ENCODE results near the gene GPR152.
"Not testable (repeated sequence)": the region's sequence is repeated elsewhere in the genome, so short reads cannot be mapped to it uniquely, and the experiment has no call there.

The GPR152 gene

GRCh38 chr11:67489203-67489884 is 36.8 kb upstream of the GPR152 start:
- no peak for DNase-seq (ENCODE audit: low read depth)

- DNase-seq (ENCODE audit: low read depth): no peak
These were observed 34.1 kb upstream of the GPR152 start for GRCh38 chr11:67486481-67487195.

- not testable (repeated sequence) for DNase-seq (ENCODE audit: low read depth)
These were observed 33.4 kb upstream of the GPR152 start for GRCh38 chr11:67485873-67486361.

GRCh38 chr11:67484847-67485311 is 32.4 kb upstream of the GPR152 start:
- DNase-seq (ENCODE audit: low read depth): no peak

GRCh38 chr11:67483831-67484665 is 31.5 kb upstream of the GPR152 start:
- no peak for DNase-seq (ENCODE audit: low read depth)

GRCh38 chr11:67482827-67483798 is 30.6 kb upstream of the GPR152 start, which contains the start of gene AIP:
TSS of gene AIP (plus strand) at chr11:67483026. CDS start at chr11:67483159, 133 bp downstream.
- DNase-seq (ENCODE audit: low read depth): peak; percentile 98

GRCh38 chr11:67482275-67482826 is 29.8 kb upstream of the GPR152 start:
- no peak for DNase-seq (ENCODE audit: low read depth)

DNA sequence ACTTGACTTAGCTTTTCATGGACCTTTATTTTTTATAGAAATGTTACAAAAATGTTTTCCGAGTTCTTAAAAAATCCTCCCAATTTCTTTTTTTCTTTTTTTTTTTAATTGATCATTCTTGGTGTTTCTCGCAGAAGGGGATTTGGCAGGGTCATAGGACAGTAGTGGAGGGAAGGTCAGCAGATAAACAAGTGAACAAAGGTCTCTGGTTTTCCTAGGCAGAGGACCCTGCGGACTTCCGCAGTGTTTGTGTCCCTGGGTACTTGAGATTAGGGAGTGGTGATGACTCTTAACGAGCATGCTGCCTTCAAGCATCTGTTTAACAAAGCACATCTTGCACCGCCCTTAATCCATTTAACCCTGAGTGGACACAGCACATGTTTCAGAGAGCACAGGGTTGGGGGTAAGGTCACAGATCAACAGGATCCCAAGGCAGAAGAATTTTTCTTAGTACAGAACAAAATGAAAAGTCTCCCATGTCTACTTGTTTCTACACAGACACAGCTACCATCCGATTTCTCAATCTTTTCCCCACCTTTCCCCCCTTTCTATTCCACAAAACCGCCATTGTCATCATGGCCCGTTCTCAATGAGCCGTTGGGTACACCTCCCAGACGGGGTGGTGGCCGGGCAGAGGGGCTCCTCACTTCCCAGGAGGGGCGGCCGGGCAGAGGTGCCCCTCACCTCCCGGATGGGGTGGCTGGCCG is 25.0 kb upstream of the GPR152 start:
- DNase-seq (ENCODE audit: low read depth): not testable (repeated sequence)

GRCh38 chr11:67476692-67477091 is 24.2 kb upstream of the GPR152 start:
- not testable (repeated sequence) for DNase-seq (ENCODE audit: low read depth)

DNA sequence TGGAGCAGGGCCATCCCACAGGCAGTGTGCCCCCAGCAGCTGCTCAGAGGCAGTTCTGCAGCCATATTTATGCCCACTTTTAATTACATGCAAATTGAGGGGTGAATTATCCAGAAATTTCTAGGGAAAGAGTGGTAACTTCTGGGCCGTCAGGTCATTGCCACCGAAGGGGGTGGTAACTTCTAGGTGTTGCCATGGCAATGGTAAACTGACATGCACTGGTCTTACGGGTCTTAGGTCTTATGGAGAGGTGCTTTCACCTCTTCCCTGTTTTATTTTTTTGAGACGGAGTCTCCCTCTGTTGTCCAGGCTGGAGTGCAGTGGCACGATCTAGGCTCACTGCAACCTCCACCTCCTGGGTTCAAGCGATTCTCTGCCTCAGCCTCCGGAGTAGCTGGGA is 20.4 kb upstream of the GPR152 start:
- DNase-seq (ENCODE audit: low read depth): no peak

- no peak for DNase-seq (ENCODE audit: low read depth)
These were observed 17.9 kb upstream of the GPR152 start for GRCh38 chr11:67470337-67471002.

DNA sequence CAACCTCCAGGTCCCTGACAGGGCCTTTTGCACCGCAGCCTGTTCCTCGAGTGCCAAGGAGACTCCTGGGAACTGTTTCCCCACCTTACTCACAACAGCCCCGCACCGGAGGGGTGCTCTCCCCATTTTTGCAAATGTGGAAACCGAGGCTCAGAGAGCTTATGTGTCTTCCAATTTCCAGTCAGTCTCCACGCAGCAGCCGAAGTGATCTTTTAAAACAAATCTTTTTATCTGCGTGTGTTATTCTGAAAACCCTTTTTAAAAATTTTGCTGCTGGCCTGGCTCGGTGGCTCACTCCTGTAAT is 16.9 kb upstream of the GPR152 start:
- no peak for DNase-seq (ENCODE audit: low read depth)

GRCh38 chr11:67468759-67469507 is 16.4 kb upstream of the GPR152 start, which contains the start of gene TMEM134:
TSS of gene TMEM134 (minus strand) at chr11:67469251. CDS start at chr11:67469192, 59 bp downstream.
- DNase-seq (ENCODE audit: low read depth): peak; percentile 92

GRCh38 chr11:67468456-67468758 is 15.9 kb upstream of the GPR152 start:
- DNase-seq (ENCODE audit: low read depth): no peak

DNA sequence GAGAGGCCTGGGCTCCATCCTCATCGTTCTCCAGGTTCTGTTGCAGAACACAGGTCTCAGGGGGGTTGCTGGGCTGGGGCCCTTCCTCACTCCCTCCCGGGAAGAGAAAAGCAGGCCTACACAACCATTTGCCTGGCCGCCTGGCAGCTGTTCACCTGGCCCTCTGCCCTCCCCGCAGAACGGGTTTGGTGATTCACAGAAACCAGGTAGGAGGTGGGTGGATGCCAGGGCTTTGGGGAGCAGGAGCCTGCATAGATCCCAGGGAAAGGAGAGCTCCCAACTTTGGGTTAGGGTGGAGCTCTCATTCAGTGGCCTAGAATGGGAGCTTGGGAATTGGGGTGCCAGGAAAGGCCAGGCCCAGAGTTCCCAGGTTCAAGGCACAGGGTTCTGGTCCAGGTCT is 15.5 kb upstream of the GPR152 start:
- no peak for DNase-seq (ENCODE audit: low read depth)

GRCh38 chr11:67466962-67467771 is 14.6 kb upstream of the GPR152 start:
- DNase-seq (ENCODE audit: low read depth): no peak

- no peak for DNase-seq (ENCODE audit: low read depth)
These were observed 13.8 kb upstream of the GPR152 start for GRCh38 chr11:67466367-67466766.

GRCh38 chr11:67465530-67465929 is 13.0 kb upstream of the GPR152 start:
- peak; percentile 27 for DNase-seq (ENCODE audit: low read depth)
